HEK293 (cell line): ENCODE data around the gene PDP2.
A peak's percentile ranks its signal among the peaks of the same experiment; 100 is the strongest.

Experiments
- CTCF ChIA-PET: fragments of 350-600 bp; formaldehyde crosslinking; extraction: SDS; loops from one replicate; lab custom pipeline; 2021; ENCODE audit warnings: antibody characterized with exemption; lab: Yijun Ruan, JAX
- POLR2A ChIA-PET: fragments of 300-600 bp; formaldehyde crosslinking; extraction: SDS; loops from one replicate; lab custom pipeline; 2020; ENCODE audit warnings: antibody characterized with exemption, inconsistent platforms; lab: Yijun Ruan, JAX
- H3K27ac ChIP-seq: fragments of 200-500 bp; sonication (Bioruptor generic); 2 replicates; pipeline ENCODE4 v1.5.1; 2014; ENCODE audit warnings: low read depth, low read length, control low read depth, inconsistent platforms; ENCODE audit errors: extremely low read depth
- H3K36me3 ChIP-seq, 2 experiments: fragments of 200-500 bp in 1 of 2; sonication (Bioruptor generic) in 1 of 2; 1 replicate in 1 of 2; 2 replicates in 1 of 2; pipeline ENCODE4 v1.5.1; 2014 to 2017; ENCODE audit warnings: inconsistent platforms in 2 of 2, low read length in 2 of 2; ENCODE audit not compliant: control insufficient read depth in 2 of 2, insufficient read depth in 1 of 2
- H3K4me1 ChIP-seq: fragments of 200-500 bp; sonication (Bioruptor generic); 2 replicates; pipeline ENCODE4 v1.5.1; 2014; ENCODE audit warnings: mild to moderate bottlenecking, low read length, inconsistent platforms; ENCODE audit not compliant: control insufficient read depth, insufficient read depth
- H3K4me3 ChIP-seq: 2 replicates; pipeline ENCODE4 v1.5.1; 2011; ENCODE audit warnings: low read depth, mild to moderate bottlenecking, control low read depth, low read length, moderate library complexity
- H3K9me3 ChIP-seq: fragments of 200-500 bp; sonication (Bioruptor generic); 2 replicates; pipeline ENCODE4 v1.5.1; 2014; ENCODE audit warnings: low read depth, low read length, inconsistent platforms; ENCODE audit not compliant: control insufficient read depth, insufficient read depth
- BCL11B ChIP-seq: fragments of 450-650 bp; formaldehyde crosslinking; IDR thresholded peaks from 2 replicates; pipeline ENCODE4 v1.5.1; 2016; ENCODE audit warnings: low read depth, missing biosample characterization, missing genetic modification characterization
- EGR2 ChIP-seq: fragments of 450-650 bp; formaldehyde crosslinking; IDR thresholded peaks from 2 replicates; pipeline ENCODE4 v1.5.1; 2016; ENCODE audit warnings: low read depth, missing biosample characterization, missing genetic modification characterization
- HOXC10 ChIP-seq: sonication (generic); formaldehyde crosslinking; IDR thresholded peaks from 2 replicates; pipeline ENCODE4 v1.8.1; 2023; ENCODE audit warnings: mild to moderate bottlenecking, missing genetic modification reagents
- OSR2 ChIP-seq: fragments of 450-650 bp; formaldehyde crosslinking; IDR thresholded peaks from 2 replicates; pipeline ENCODE4 v1.5.1; 2016; ENCODE audit warnings: missing biosample characterization, missing genetic modification characterization
- PBX3 ChIP-seq: sonication (generic); formaldehyde crosslinking; IDR thresholded peaks from 2 replicates; pipeline ENCODE4 v1.8.1; 2022; ENCODE audit warnings: mild to moderate bottlenecking, moderate library complexity, missing genetic modification reagents
- PRDM10 ChIP-seq: fragments of 450-650 bp; formaldehyde crosslinking; IDR thresholded peaks from 2 replicates; pipeline ENCODE4 v1.5.1; 2016; ENCODE audit warnings: missing biosample characterization, missing genetic modification characterization
- ZBTB21 ChIP-seq: fragments of 450-650 bp; formaldehyde crosslinking; IDR thresholded peaks from 2 replicates; pipeline ENCODE4 v1.5.1; 2017; ENCODE audit warnings: missing biosample characterization, missing genetic modification characterization
- ZBTB44 ChIP-seq: fragments of 450-650 bp; IDR thresholded peaks from 2 replicates; pipeline ENCODE4 v1.5.1; 2018; ENCODE audit warnings: missing biosample characterization, mild to moderate bottlenecking, missing genetic modification characterization
- ZFHX2 ChIP-seq: fragments of 450-650 bp; formaldehyde crosslinking; conservative IDR thresholded peaks from 2 replicates; pipeline ENCODE4 v1.5.1; 2016; ENCODE audit warnings: missing biosample characterization, missing genetic modification characterization
- ZIC2 ChIP-seq: fragments of 450-650 bp; formaldehyde crosslinking; IDR thresholded peaks from 2 replicates; pipeline ENCODE4 v1.5.1; 2016; ENCODE audit warnings: missing biosample characterization, missing genetic modification characterization
- ZNF155 ChIP-seq: fragments of 450-650 bp; formaldehyde crosslinking; IDR thresholded peaks from 2 replicates; pipeline ENCODE4 v1.5.1; 2016; ENCODE audit warnings: missing biosample characterization, missing genetic modification characterization
- ZNF2 ChIP-seq: fragments of 450-650 bp; formaldehyde crosslinking; IDR thresholded peaks from 2 replicates; pipeline ENCODE4 v1.5.1; 2016; ENCODE audit warnings: missing biosample characterization, missing genetic modification characterization
- ZNF239 ChIP-seq: fragments of 450-650 bp; formaldehyde crosslinking; IDR thresholded peaks from 2 replicates; pipeline ENCODE4 v1.5.1; 2016; ENCODE audit warnings: missing biosample characterization, missing genetic modification characterization
- ZNF335 ChIP-seq: fragments of 450-650 bp; formaldehyde crosslinking; conservative IDR thresholded peaks from 2 replicates; pipeline ENCODE4 v1.5.1; 2016; ENCODE audit warnings: missing biosample characterization, missing genetic modification characterization
- ZNF549 ChIP-seq: fragments of 450-650 bp; IDR thresholded peaks from 2 replicates; pipeline ENCODE4 v1.5.1; 2018; ENCODE audit warnings: missing biosample characterization, missing genetic modification characterization, mild to moderate bottlenecking, inconsistent platforms, moderate library complexity
- ZNF560 ChIP-seq: fragments of 450-650 bp; formaldehyde crosslinking; IDR thresholded peaks from 2 replicates; pipeline ENCODE4 v1.5.1; 2017; ENCODE audit warnings: missing biosample characterization, missing genetic modification characterization, borderline replicate concordance
- ZNF830 ChIP-seq: fragments of 450-650 bp; IDR thresholded peaks from 2 replicates; pipeline ENCODE4 v1.5.0; 2018; ENCODE audit warnings: missing biosample characterization, missing genetic modification characterization, low read depth, mild to moderate bottlenecking, moderate library complexity

The PDP2 gene

GRCh38 chr16:66842765-66843164, 37.5 kb upstream of the PDP2 start:
- ChIA-PET CTCF (interaction anchor here (0.7 to 2.8 kb wide), 7 partner anchors 10 to 32 kb away, joined by 3 to 10 read pairs (median 4); partner anchors contain the start of gene NAE1), POLR2A (interaction anchor here (2.0 kb wide), 1 partner anchor 12 kb away, joined by 7 read pairs; the partner anchor contains the start of gene NAE1)
- TF ChIP-seq ZBTB44: no peak
- no peak for TF ChIP-seq ZNF239 (tag by site-specific recombination)
- TF ChIP-seq ZNF560 (tag by site-specific recombination): no peak
- no peak for TF ChIP-seq BCL11B (tag by site-specific recombination)
- TF ChIP-seq ZNF335 (tag by site-specific recombination): 0 out of 2 replicates have a peak, but pooled peaks have one; percentile 19
- TF ChIP-seq ZIC2 (tag by site-specific recombination): peak; percentile 89
- peak; percentile 56 for TF ChIP-seq PRDM10 (tag by site-specific recombination)
- TF ChIP-seq ZFHX2 (tag by site-specific recombination): peak; percentile 83
- TF ChIP-seq ZNF549: no peak
- TF ChIP-seq ZNF155 (tag by site-specific recombination): no peak
- TF ChIP-seq EGR2: peak; percentile 56
- TF ChIP-seq OSR2 (tag by site-specific recombination): no peak
- no peak for TF ChIP-seq ZNF2 (tag by site-specific recombination)
- TF ChIP-seq ZNF830: no peak
- no peak for TF ChIP-seq ZBTB21
- no peak for TF ChIP-seq PBX3 (CRISPR knock-in tag)
- Histone ChIP-seq H3K36me3 (no peaks in the 10 kb centered on the region), H3K9me3 (no peaks in the 10 kb centered on the region), H3K4me1 (no peaks in the 10 kb centered on the region), H3K4me3 (no peak overlapping the region), H3K27ac (no peak overlapping the region)

DNA sequence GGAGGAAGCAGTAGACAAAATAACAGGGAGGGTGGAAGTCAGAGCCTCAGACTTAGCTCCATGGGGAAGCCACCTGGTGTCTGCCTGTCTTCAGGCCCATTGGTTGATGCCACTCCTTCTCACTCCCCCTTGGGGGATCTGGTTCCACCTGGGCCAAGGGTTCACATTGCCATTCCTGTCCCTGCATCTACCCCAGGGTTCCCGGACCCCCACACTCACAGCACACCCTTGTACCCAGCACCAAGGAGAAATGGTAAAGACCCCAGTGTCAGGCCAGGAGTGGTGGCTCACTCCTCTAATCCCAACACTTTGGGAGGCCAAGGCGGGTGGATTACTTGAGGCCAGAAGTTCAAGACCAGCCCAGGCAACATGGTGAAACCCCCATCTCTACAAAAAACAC, 37.1 kb upstream of the PDP2 start:
- TF ChIP-seq ZFHX2 (tag by site-specific recombination) (0 out of 2 replicates have a peak, but pooled peaks have one; percentile 3), HOXC10 (no peak)
- ChIA-PET CTCF (interaction anchor here (0.8 to 2.8 kb wide), 7 partner anchors 11 to 30 kb away, joined by 3 to 10 read pairs (median 4); partner anchors contain the start of gene NAE1), POLR2A (interaction anchor here (2.0 kb wide), 1 partner anchor 12 kb away, joined by 7 read pairs; the partner anchor contains the start of gene NAE1)
- Histone ChIP-seq H3K9me3 (no peaks in the 10 kb centered on the region), H3K4me3 (no peak overlapping the region), H3K4me1 (no peaks in the 10 kb centered on the region), H3K27ac (no peak overlapping the region), H3K36me3 (no peaks in the 10 kb centered on the region)
